MCF 10A (cell line): ENCODE data around the gene TXNDC9. TPM values are rescaled to one million over a fixed set of nuclear protein-coding genes. Genes with fewer than 3 reads are reported as not detected.

Source experiments
- BruUV-seq: library from RNA; stranded (reverse); fragments of 400-500 nt; replicated peaks from 2 replicates; lab custom pipeline; 2021; lab: Mats Ljungman, UMichigan
- CTCF ChIA-PET: fragments of 300-600 bp; sonication (Branson Sonifier 250); formaldehyde crosslinking; extraction: SDS; loops from one replicate; lab custom pipeline; 2021; ENCODE audit warnings: antibody characterized with exemption, inconsistent platforms; lab: Yijun Ruan, JAX
- POLR2A ChIA-PET: fragments of 300-600, 350-650 bp; sonication (Branson Sonifier 250); formaldehyde crosslinking; extraction: SDS; loops from one replicate; lab custom pipeline; 2020; ENCODE audit warnings: antibody characterized with exemption, inconsistent platforms; lab: Yijun Ruan, JAX
- DNase-seq: peaks from one replicate; pipeline ENCODE4 v3.0.0-alpha.2; 2018; ENCODE audit not compliant: unreplicated experiment
- H3K27ac Mint-ChIP-seq: one replicate; pipeline ENCODE4 v1.8.0; 2022; ENCODE audit warnings: mild to moderate bottlenecking, low read depth, mixed read lengths; ENCODE audit not compliant: unreplicated experiment
- H3K27me3 Mint-ChIP-seq: one replicate; pipeline ENCODE4 v1.8.0; 2022; ENCODE audit warnings: mixed read lengths; ENCODE audit not compliant: insufficient read depth, unreplicated experiment
- H3K36me3 Mint-ChIP-seq: one replicate; pipeline ENCODE4 v1.8.0; 2022; ENCODE audit warnings: mild to moderate bottlenecking, moderate library complexity, mixed read lengths; ENCODE audit not compliant: insufficient read depth, unreplicated experiment
- H3K4me1 Mint-ChIP-seq: one replicate; pipeline ENCODE4 v1.8.0; 2022; ENCODE audit warnings: mixed read lengths; ENCODE audit not compliant: insufficient read depth, unreplicated experiment
- H3K4me3 Mint-ChIP-seq: one replicate; pipeline ENCODE4 v1.8.0; 2022; ENCODE audit warnings: mild to moderate bottlenecking, moderate library complexity, mixed read lengths; ENCODE audit not compliant: unreplicated experiment
- H3K9me3 Mint-ChIP-seq: one replicate; pipeline ENCODE4 v1.8.0; 2022; ENCODE audit warnings: mixed read lengths; ENCODE audit not compliant: unreplicated experiment
- intact Hi-C: fragments of 100-400 bp; cut with micrococcal nuclease; formaldehyde crosslinking; loops from 2 replicates; pipeline ENCODE4 v1.14.1; 2022
- total RNA-seq: library from RNA; stranded (reverse); gene quantifications from 2 replicates; pipeline ENCODE4 v1.2.3, GENCODE V29; 2022
- TF ChIP-seq, protein P1 (sequence below): fragments of 200-600 bp; IDR thresholded peaks from one replicate; pipeline ENCODE4 v1.8.0; 2022; ENCODE audit warnings: antibody characterized with exemption, mild to moderate bottlenecking; ENCODE audit not compliant: unreplicated experiment

The TXNDC9 gene
- total RNA-seq, 1 experiment from 2014 or later, result 40.2 TPM

DNA sequence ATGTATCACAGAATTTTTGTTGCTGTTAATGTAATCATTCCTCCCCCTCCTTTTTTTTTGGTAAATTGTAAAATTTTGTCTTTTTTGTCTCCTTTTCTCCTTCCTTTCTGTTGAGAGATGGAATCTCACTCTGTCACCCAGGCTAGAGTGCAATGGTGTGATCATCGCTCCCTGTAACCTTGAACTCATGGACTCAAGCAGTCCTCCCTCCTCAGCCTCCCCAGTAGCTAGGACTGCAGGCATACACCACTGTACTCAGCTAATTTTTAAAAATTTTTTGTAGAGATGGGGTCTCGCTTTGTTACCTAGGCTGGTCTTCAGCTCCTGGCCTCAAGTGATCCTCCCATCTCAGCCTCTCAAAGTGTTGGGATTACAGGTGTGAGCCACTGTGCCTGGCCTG, 6.4 kb upstream of the TXNDC9 start:
- TF ChIP-seq, protein P1, sequence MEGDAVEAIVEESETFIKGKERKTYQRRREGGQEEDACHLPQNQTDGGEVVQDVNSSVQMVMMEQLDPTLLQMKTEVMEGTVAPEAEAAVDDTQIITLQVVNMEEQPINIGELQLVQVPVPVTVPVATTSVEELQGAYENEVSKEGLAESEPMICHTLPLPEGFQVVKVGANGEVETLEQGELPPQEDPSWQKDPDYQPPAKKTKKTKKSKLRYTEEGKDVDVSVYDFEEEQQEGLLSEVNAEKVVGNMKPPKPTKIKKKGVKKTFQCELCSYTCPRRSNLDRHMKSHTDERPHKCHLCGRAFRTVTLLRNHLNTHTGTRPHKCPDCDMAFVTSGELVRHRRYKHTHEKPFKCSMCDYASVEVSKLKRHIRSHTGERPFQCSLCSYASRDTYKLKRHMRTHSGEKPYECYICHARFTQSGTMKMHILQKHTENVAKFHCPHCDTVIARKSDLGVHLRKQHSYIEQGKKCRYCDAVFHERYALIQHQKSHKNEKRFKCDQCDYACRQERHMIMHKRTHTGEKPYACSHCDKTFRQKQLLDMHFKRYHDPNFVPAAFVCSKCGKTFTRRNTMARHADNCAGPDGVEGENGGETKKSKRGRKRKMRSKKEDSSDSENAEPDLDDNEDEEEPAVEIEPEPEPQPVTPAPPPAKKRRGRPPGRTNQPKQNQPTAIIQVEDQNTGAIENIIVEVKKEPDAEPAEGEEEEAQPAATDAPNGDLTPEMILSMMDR, result no peak
- Mint-ChIP-seq H3K36me3 (peaks cover 7% of the 10 kb centered on the region), H3K4me3 (no peak overlapping the region), H3K4me1 (peaks cover 34% of the 10 kb centered on the region), H3K27me3 (no peaks in the 10 kb centered on the region), H3K9me3 (no peaks in the 10 kb centered on the region), H3K27ac (no peak overlapping the region)
- no peak for DNase-seq
- no TSS peak for BruUV-seq
- CTCF ChIA-PET, result no interaction called here
- POLR2A ChIA-PET, result interaction anchor here (1.1 kb wide), 1 partner anchor 188 kb away, joined by 3 read pairs; the partner anchor contains the start of genes LIPT1 and TSGA10
- intact Hi-C loops, result no loop called here

DNA sequence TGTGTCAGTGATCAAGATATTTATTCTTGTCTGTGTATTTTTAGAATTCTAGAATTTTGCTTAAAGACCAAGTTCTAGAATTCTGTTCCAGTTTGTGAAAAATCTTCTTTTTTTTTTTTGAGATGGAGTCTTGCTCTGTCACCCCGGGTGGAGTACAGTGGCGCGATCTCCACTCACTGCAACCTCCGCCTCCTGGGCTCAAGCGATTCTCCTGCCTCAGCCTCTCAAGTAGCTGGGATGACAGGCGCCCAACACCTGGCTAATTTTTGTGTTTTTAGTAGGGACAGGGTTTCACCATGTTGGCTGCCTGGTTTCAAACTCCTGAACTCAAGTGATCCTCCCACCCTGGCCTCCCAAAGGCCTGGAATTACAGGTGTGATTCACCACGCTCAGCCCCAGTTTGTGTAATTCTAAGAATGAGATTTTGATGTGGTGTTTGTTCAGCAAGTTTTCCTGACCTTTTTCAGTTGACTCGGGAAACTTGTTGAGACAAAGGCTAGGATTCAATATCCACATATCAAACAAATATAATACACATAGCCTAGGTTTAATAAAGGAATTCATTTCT, 4.6 kb upstream of the TXNDC9 start:
- TF ChIP-seq, protein P1, result no peak
- H3K4me1 Mint-ChIP-seq, result peaks cover 31% of the 10 kb centered on the region
- ChIA-PET CTCF (interaction anchor here (0.5 kb wide), 1 partner anchor 57 kb away, joined by 3 read pairs; no protein-coding TSS in a partner anchor), POLR2A (interaction anchor here (1.2 kb wide), 1 partner anchor 160 kb away, joined by 5 read pairs; the partner anchor contains the start of gene MITD1)
- peak; percentile 24 for DNase-seq
- H3K36me3 Mint-ChIP-seq, result peaks cover 7% of the 10 kb centered on the region
- peak overlapping the region; percentile 41 for H3K27ac Mint-ChIP-seq
- H3K4me3 Mint-ChIP-seq, result no peak overlapping the region
- no peaks in the 10 kb centered on the region for H3K9me3 Mint-ChIP-seq
- intact Hi-C loops, result no loop called here
- BruUV-seq, result no TSS peak
- H3K27me3 Mint-ChIP-seq, result no peaks in the 10 kb centered on the region

DNA sequence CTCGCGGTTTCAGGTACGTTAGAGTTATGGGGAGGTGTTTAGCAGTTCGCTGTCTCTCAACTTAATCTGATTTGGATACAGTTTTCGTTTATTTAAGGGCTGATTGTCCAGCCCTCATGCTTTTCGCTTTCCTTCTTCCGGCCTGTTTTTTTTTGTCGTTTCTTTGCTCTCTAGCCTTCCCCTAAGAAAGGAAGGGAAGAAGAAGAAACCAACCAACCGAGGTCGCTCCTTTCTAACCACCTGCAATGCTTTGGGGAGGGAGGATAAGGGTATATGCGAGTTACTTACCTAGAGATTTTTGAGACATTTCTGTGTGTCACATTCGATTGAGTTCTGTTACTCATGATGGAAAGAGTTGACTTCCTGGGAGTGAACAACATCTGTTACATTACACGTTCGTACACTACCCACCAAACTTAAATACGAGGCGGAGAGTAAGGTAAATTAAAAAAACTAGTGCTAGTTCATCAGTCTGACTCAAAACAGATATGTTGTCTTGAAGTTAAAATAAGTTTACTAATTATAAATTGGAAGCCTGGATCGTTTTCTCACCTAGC, 2.0 kb upstream of the TXNDC9 start:
- H3K9me3 Mint-ChIP-seq, result no peaks in the 10 kb centered on the region
- TF ChIP-seq, protein P1, result no peak
- BruUV-seq, result TSS peak; percentile 50
- intact Hi-C loops, result loop anchor here (5.0 kb wide), 1 partner anchor 181 kb away; no protein-coding TSS in a partner anchor
- H3K27me3 Mint-ChIP-seq, result no peaks in the 10 kb centered on the region
- ChIA-PET POLR2A (interaction anchor here (0.6 to 5.3 kb wide), 24 partner anchors 10 to 769 kb away, joined by 3 to 154 read pairs (median 6); partner anchors contain the start of genes C2orf15, LIPT1, MITD1 and MRPL30), CTCF (interaction anchor here (0.6 to 1.8 kb wide), 11 partner anchors 10 to 420 kb away, joined by 3 to 10 read pairs (median 4); no protein-coding TSS in a partner anchor)
- peak; percentile 23 for DNase-seq
- H3K4me3 Mint-ChIP-seq, result no peak overlapping the region
- peaks cover 27% of the 10 kb centered on the region for H3K4me1 Mint-ChIP-seq
- H3K36me3 Mint-ChIP-seq, result peaks cover 5% of the 10 kb centered on the region
- H3K27ac Mint-ChIP-seq, result no peak overlapping the region
